ENCODE results near the gene ZMYND8.
"Not testable (repeated sequence)": the region's sequence is repeated elsewhere in the genome, so short reads cannot be mapped to it uniquely, and the experiment has no call there.

ZMYND8 gene

GRCh38 chr20:47196091-47197081 is 160.1 kb downstream of the ZMYND8 start:
- DNase-seq, result peak; percentile 66

DNA sequence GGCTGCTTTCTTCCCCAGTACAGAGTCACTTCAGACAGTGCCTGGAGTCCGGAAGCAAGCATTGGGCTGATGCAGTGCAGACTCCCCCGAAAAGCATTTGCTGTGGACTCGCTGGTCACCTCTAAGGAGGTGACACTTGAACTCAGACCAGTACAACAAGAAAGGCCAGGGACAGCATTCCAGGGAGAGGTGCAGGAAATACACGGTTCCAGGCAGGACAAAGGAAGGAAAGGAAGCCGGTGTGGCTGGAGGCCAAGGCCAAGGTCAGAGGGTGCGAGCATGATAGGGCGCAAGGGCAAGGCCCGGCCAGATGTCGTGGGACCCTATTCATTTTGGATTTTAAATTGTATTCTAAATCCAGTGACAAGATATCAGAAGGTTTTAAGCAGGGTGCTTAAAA is 160.9 kb downstream of the ZMYND8 start:
- no peak for DNase-seq

DNA sequence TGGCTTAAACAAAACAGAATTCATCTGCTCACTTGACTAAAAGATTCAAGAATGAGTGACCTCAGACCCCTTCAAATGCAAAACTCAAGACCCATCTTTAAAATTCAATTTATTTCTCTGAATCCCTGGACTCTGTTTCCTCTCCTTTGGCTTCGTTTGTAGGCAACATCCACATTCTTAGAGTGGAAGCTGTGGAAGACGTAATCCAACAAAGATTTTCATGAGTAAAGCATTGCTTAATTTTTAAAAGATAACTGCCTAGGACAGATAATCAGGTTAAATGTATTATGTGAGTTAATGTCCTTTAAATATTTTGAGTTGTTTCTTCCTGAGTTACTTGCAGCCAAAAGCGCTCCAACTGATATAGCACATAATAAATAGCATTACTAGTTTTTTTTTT is 164.5 kb downstream of the ZMYND8 start:
- DNase-seq, result no peak

DNA sequence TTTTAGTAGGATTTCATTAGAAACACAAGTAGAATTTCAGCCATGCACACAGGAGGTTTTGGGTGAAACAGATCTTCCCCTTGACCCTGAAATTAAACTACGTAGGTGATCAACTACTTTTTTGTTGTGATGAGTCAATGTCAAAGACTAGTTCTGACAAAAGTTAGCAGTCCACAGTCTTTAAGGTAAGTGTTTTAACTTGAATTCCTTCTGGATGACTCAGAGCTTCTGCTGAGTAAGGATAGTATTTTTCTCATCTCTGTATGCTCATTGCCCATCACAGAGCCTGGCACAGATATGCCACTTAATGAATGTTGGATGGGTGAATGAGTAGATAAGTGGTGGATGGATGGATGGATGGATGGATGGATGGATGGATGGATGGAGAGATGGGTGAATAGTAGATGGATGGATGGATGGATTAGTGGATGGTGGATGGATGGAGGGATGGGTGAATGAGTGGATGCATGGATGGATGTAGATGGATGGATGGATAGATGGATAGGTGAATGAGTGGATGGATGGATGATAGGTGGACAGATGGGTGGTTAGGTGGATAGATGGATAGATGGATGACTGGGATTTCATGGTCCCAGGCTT is 165.3 kb downstream of the ZMYND8 start:
- DNase-seq, result no peak

GRCh38 chr20:47189060-47189459 is 167.4 kb downstream of the ZMYND8 start:
- no peak for DNase-seq

- DNase-seq, result no peak
These were observed 168.0 kb downstream of the ZMYND8 start for GRCh38 chr20:47188540-47188939.

DNA sequence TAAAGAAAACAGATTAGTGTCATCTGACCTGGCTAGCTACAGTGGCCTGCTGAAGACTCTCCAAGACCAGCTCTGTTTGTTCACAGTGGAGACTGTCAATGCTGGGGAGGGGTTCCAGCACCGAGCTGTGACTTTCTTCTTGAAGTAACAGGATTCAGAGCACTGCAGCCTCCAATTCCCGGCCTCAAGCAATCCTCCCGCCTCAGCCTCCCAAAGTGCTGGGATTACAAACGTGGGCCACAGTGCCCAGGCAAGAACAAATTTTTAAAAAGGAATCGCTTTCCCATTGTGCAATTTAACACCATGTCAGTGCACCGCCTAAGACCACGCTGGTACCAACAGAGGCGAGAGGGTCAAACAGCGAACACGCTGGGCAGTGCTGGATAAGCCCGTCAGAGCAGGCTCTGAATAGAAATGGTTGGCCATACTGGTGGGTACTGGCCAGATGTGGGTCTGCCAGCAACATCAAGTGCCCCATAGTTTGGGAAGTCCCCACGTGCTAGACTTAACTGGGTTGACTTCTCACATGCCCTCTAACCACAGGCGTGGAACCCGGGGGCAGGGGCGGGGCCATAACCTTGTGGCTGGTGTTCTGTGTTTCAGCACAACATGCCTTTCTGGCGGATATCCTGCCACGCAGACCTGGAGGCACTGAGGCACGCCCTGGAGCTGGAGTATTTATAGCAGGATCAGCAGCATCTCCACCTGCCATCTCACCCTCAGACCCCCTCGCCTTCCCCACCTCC is 168.9 kb downstream of the ZMYND8 start:
- no peak for DNase-seq

- DNase-seq, result no peak
These were observed 173.1 kb downstream of the ZMYND8 start for GRCh38 chr20:47183367-47183766.

- no peak for DNase-seq
These were observed 175.2 kb downstream of the ZMYND8 start for GRCh38 chr20:47181056-47181862.

DNA sequence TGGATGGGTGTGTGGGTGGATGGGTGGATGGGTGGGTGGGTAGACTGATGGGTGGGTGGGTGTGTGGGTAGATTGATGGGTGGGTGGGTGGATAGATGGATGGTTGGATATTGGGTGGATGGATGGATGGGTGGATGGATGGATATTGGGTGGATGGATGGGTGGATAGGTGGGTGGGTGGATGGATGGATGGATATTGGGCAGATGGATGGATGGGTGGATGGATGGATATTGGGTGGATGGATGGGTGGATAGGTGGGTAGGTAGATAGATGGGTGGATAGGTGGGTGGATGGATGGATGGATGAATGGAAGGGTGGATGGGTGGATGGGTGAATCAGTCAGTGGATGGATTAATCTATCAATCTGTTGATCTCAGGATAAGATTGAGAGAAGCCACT is 177.2 kb downstream of the ZMYND8 start:
- no peak for DNase-seq

GRCh38 chr20:47178851-47179250 is 177.6 kb downstream of the ZMYND8 start:
- no peak for DNase-seq

- DNase-seq, result no peak
These were observed 178.2 kb downstream of the ZMYND8 start for GRCh38 chr20:47178277-47178676.

DNA sequence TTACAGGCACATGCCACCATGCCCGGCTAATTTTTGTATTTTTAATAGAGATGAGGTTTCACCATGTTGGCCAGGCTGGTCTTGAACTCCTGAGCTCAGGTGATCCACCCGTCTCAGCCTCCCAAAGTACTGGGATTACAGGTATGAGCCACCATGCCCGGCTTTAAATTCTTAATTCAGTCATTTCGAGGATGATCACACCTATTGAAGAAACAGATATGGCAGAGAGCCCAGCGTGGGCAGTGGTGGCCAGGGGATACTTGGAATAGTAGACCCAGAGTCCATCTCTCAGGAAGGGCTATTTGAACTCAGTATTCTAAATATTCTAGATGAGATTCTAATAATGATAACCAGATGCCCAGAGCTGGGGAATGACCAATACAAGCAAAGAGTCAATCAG is 180.3 kb downstream of the ZMYND8 start:
- not testable (repeated sequence) for DNase-seq

- DNase-seq, result peak; percentile 61
These were observed 181.0 kb downstream of the ZMYND8 start for GRCh38 chr20:47175493-47175892.

DNA sequence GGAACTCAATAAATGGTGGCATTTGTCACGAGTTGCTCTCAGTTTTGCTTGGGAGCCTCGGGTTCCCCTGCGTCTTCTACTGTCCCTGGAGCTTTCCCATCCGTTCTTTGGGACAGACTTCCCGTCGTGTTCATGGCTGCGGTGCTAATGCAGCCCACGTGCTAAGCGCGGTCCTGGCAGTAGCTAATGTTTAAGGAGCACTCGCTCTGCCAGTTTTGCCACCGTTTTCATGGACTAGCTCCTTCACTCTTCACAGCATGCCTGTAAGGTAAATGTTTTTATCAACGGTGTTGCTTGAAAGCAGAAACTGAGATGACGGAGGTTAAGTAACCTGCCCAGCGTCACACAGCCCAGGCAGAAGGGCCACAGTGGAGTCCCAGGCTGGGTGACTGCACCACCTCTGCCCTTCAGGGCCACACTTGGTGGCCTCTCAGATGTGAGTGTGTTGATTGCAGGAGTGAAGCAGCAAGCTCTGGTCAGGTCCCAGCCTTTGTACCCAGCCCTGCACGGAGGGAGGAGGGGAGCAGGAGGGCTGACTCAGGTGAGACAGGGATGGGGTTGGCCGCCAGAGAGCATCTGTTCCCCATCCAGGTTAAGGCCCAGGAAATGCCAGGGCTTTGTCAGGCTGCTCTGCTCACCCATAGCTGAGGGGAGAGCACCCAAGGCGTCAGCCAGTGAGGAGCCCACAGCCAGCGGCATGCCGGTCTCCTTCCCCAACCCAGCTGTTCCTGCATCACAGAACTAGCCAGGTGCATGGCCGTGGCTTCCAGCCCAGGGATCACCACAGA is 181.8 kb downstream of the ZMYND8 start:
- DNase-seq, result no peak

DNA sequence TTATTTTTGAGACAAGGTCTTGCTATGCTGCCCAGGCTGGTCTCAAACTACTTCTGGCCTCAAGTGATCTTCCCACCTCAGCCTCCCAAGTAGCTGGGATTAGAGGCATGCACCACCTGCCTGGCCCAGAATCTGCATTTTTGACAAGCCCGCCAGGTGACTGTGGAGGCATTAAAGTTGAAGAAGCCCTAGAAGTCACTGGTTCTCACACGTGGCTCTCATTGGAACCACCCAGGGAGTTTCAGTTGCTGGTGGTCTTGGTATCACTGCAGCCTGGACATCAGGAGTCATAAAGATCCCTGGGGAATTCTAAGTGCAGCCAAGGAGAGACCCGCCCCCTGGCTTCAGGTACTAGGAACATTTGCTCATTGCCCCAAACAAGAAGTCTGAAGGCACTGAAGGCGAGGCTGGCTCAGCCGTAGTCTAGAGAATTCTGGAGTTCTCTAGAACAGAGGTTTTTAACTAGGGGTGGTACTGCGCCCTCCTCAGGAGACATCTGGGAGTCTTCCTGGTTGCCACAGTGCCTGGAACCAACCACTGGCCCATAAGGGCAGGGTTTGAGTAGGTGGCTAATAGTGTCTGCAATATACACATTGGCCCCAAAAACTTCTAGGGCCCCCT is 182.8 kb downstream of the ZMYND8 start:
- DNase-seq, result no peak

- DNase-seq, result no peak
These were observed 183.9 kb downstream of the ZMYND8 start for GRCh38 chr20:47172579-47172978.

GRCh38 chr20:47167846-47168245 is 188.7 kb downstream of the ZMYND8 start:
- DNase-seq, result no peak

DNA sequence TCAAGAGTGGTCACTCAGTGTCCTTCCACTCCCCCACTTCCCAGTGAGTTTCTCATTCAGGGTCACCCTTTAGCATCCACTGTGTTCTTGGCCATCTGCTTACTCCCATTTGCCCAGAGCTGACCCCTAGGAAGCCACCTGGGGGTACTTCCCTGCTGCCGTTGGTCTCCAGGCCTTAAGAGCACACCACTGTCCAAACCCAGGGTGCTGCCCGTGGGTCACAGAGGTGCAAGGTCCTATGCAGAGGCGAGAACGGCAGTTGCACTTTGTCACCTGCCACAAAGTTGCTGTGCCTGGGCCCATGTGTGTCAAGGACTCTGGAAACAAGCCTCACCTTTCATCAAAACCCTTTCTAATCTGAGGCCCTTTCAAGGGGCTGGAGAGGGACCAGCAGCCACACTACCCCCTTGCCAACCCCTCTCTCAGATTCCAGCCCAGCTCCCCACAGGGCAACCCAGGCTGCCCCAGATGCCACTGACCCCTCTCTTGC is 191.1 kb downstream of the ZMYND8 start:
- no peak for DNase-seq

DNA sequence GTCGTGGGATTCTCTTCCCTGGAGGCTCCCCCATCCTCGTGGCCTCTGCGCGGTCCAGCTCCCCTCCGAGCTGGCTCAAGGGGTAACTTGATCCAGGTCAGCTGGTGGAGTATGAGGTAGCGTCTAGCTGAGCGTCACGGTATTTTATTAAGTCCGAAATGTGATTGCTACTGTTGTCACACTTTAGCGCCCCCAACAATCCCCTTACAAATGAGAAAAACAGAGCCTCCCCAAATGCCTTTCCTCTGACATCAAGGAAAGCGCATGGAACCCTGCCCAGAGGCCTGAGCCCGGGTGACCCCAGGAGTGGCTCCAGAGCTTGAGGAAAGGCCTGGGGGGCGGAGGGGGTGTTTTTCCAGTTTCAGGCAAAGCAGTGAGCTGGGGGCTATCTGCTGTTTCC is 192.4 kb downstream of the ZMYND8 start:
- DNase-seq, result no peak

- DNase-seq, result no peak
These were observed 195.1 kb downstream of the ZMYND8 start for GRCh38 chr20:47161411-47161810.
